ENCODE measurements around the gene SINHCAF.

The SINHCAF gene

GRCh38 chr12:31310488-31310887, 15.5 kb downstream of the SINHCAF start:
- TF ChIP-seq ZC3H10 (CRISPR knock-in tag; IDR thresholded peaks at IDR 0.05), result no peak
- TF ChIP-seq OSR1 (CRISPR knock-in tag; IDR thresholded peaks at IDR 0.05), result no peak
- no peak for TF ChIP-seq ZFP3 (CRISPR knock-in tag; IDR thresholded peaks at IDR 0.05)
- no peak for TF ChIP-seq RARB (CRISPR knock-in tag; IDR thresholded peaks at IDR 0.05)
- no peak for TF ChIP-seq TOX (CRISPR knock-in tag; IDR thresholded peaks at IDR 0.05; ENCODE audit: borderline replicate concordance)
- no peak for TF ChIP-seq ESRRG (CRISPR knock-in tag; IDR thresholded peaks at IDR 0.05)
- no peak for TF ChIP-seq ZFP30 (CRISPR knock-in tag; IDR thresholded peaks at IDR 0.05)
- no peak for TF ChIP-seq TSHZ2 (CRISPR knock-in tag; IDR thresholded peaks at IDR 0.05)
- no peak for TF ChIP-seq CSRNP3 (CRISPR knock-in tag; IDR thresholded peaks at IDR 0.05)
- no peak for TF ChIP-seq TCF4 (CRISPR knock-in tag; IDR thresholded peaks at IDR 0.05; ENCODE audit: borderline replicate concordance)
- no peak for TF ChIP-seq ISL1 (CRISPR knock-in tag; IDR thresholded peaks at IDR 0.05)
- TF ChIP-seq PPARA (CRISPR knock-in tag; IDR thresholded peaks at IDR 0.05; ENCODE audit: borderline replicate concordance), result no peak
- no peak for ATAC-seq

- TF ChIP-seq OSR1 (CRISPR knock-in tag; IDR thresholded peaks at IDR 0.05) (no peak), GLIS3 (CRISPR knock-in tag; IDR thresholded peaks at IDR 0.05) (no peak), ISL1 (CRISPR knock-in tag; IDR thresholded peaks at IDR 0.05) (no peak), ZFP3 (CRISPR knock-in tag; IDR thresholded peaks at IDR 0.05) (no peak), ZNF70 (CRISPR knock-in tag; IDR thresholded peaks at IDR 0.05) (no peak), CSRNP3 (CRISPR knock-in tag; IDR thresholded peaks at IDR 0.05) (no peak), ESRRG (CRISPR knock-in tag; IDR thresholded peaks at IDR 0.05) (no peak), TCF4 (CRISPR knock-in tag; IDR thresholded peaks at IDR 0.05; ENCODE audit: borderline replicate concordance) (no peak)
- no peak for ATAC-seq
Measured at GRCh38 chr12:31309279-31309678, 16.7 kb downstream of the SINHCAF start.

- TF ChIP-seq TOX (CRISPR knock-in tag; IDR thresholded peaks at IDR 0.05; ENCODE audit: borderline replicate concordance) (no peak), CSDC2 (CRISPR knock-in tag; IDR thresholded peaks at IDR 0.05) (no peak), ZFP3 (CRISPR knock-in tag; IDR thresholded peaks at IDR 0.05) (no peak), TSHZ2 (CRISPR knock-in tag; IDR thresholded peaks at IDR 0.05) (no peak), ISL1 (CRISPR knock-in tag; IDR thresholded peaks at IDR 0.05) (no peak), ZC3H10 (CRISPR knock-in tag; IDR thresholded peaks at IDR 0.05) (no peak), ZNF70 (CRISPR knock-in tag; IDR thresholded peaks at IDR 0.05) (no peak), PATZ1 (CRISPR knock-in tag; IDR thresholded peaks at IDR 0.05; ENCODE audit: borderline replicate concordance) (no peak), ESRRG (CRISPR knock-in tag; IDR thresholded peaks at IDR 0.05) (no peak), CSRNP3 (CRISPR knock-in tag; IDR thresholded peaks at IDR 0.05) (no peak), ZNF8 (CRISPR knock-in tag; IDR thresholded peaks at IDR 0.05) (no peak), POU6F1 (CRISPR knock-in tag; IDR thresholded peaks at IDR 0.05; ENCODE audit: borderline replicate concordance, low read depth) (no peak), ZFP30 (CRISPR knock-in tag; IDR thresholded peaks at IDR 0.05) (no peak), ARNTL (CRISPR knock-in tag; IDR thresholded peaks at IDR 0.05; ENCODE audit: borderline replicate concordance, low read depth) (no peak)
- ATAC-seq, result no peak
Measured at GRCh38 chr12:31308116-31308515, 17.8 kb downstream of the SINHCAF start.

Measured in SK-N-SH treated with all-trans-retinoic acid at 6 μM for 48 hours (cell line).